HEK293T (cell line): ENCODE measurements around the gene GH1.
A peak's percentile ranks its signal among the peaks of the same experiment; 100 is the strongest.
"Not testable (repeated sequence)": the region's sequence is repeated elsewhere in the genome, so short reads cannot be mapped to it uniquely, and the experiment has no call there.

Experiments used
- CTCF ChIA-PET: fragments of 350-600 bp; formaldehyde crosslinking; extraction: SDS; loops from one replicate; lab custom pipeline; 2021; ENCODE audit warnings: antibody characterized with exemption, inconsistent platforms; lab: Yijun Ruan, JAX
- POLR2A ChIA-PET: fragments of 350-600 bp; formaldehyde crosslinking; extraction: SDS; loops from one replicate; lab custom pipeline; 2020; ENCODE audit warnings: antibody characterized with exemption, inconsistent platforms; lab: Yijun Ruan, JAX
- DNase-seq: peaks from one replicate; pipeline ENCODE4 v3.0.0; 2012; ENCODE audit warnings: mixed read lengths; ENCODE audit errors: extremely low spot score
- L3MBTL2 ChIP-seq: fragments of 450-650 bp; conservative IDR thresholded peaks from 2 replicates; pipeline ENCODE4 v1.6.1; 2016; ENCODE audit warnings: mild to moderate bottlenecking
- ZNF384 ChIP-seq: fragments of 450-650 bp; IDR thresholded peaks from 2 replicates; pipeline ENCODE4 v1.6.1; 2016
- TF ChIP-seq, protein P1 (sequence below): fragments of 450-650 bp; IDR thresholded peaks from 2 replicates; pipeline ENCODE4 v1.6.1; 2016

The GH1 gene

DNA sequence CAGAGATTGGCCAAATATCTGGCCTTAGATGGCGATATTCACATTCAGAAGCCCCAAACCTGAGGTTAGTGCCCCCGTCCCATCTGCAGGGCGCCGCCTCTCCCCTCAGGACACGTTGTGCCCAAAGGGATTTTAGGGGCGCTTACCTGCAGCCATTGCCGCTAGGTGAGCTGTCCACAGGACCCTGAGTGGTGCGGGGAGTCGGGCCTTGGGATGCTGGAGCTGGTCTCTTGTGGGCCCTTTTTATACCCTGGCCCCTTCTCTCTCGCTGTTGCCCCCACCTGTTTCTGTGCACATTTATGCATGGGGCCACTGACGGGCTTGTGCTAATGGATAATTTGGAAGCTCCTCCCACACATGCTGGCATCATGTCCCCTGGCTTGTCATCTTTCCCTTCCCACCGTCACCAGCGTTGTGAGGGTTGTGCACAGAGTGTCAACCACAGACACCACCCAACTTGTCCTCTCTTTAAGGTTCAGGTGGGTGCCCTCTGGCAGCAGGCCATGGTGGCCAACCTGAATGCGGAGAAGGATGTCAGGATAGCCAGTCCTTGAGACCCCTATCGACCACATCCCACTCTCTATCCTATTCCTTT, 7.5 kb downstream of the GH1 start, which contains the start of gene CSHL1:
Gene CSHL1 (minus strand): TSS at position 218 of the 595 bp plus-strand sequence. CDS start 62 bp downstream, at position 156.
- no peak for TF ChIP-seq ZNF384
- ChIA-PET CTCF (interaction anchor here (0.9 to 1.6 kb wide), 6 partner anchors 8 to 223 kb away, joined by 3 to 9 read pairs (median 3); no protein-coding TSS in a partner anchor), POLR2A (no interaction called here)
- no peak for DNase-seq

DNA sequence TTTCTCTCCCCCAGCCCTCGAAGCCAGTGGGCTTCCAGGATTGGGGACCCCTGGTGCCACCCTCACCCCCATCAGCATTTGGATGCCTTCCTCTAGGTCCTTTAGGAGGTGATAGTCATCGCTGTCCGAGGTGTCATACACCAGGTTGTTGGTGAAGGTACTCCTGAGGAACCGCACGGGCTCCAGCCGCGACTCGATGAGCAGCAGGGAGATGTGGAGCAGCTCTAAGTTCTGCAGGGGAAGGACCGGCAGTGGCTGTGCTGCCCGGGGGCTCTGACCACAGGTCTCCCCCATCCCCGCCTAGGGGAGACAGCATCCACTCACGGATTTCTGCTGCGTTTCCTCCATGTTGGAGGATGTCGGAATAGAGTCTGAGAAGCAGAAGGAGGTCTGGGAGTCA, 8.5 kb downstream of the GH1 start:
- ChIA-PET POLR2A (no interaction called here), CTCF (interaction anchor here (0.8 to 1.6 kb wide), 2 partner anchors 9 to 224 kb away, joined by 3 to 8 read pairs; no protein-coding TSS in a partner anchor)
- TF ChIP-seq, protein P1, sequence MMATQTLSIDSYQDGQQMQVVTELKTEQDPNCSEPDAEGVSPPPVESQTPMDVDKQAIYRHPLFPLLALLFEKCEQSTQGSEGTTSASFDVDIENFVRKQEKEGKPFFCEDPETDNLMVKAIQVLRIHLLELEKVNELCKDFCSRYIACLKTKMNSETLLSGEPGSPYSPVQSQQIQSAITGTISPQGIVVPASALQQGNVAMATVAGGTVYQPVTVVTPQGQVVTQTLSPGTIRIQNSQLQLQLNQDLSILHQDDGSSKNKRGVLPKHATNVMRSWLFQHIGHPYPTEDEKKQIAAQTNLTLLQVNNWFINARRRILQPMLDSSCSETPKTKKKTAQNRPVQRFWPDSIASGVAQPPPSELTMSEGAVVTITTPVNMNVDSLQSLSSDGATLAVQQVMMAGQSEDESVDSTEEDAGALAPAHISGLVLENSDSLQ: no peak
- no peak for DNase-seq

DNA sequence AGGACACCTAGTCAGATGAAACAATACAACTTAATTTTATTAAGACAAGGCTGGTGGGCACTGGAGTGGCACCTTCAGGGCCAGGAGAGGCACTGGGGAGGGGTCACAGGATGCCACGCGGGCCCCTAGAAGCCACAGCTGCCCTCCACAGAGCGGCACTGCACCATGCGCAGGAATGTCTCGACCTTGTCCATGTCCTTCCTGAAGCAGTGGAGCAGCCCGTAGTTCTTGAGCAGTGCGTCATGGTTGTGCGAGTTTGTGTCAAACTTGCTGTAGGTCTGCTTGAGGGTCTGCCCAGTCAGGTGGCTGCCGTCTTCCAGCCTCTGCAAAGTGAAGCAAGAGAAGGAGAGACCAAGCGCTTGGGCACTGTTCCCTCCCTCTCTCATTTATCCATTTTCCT, 9.1 kb downstream of the GH1 start:
- POLR2A ChIA-PET, DNase-seq: not testable (repeated sequence)
- CTCF ChIA-PET: interaction anchor here (1.6 kb wide), 1 partner anchor 10 kb away, joined by 8 read pairs; no protein-coding TSS in a partner anchor

DNA sequence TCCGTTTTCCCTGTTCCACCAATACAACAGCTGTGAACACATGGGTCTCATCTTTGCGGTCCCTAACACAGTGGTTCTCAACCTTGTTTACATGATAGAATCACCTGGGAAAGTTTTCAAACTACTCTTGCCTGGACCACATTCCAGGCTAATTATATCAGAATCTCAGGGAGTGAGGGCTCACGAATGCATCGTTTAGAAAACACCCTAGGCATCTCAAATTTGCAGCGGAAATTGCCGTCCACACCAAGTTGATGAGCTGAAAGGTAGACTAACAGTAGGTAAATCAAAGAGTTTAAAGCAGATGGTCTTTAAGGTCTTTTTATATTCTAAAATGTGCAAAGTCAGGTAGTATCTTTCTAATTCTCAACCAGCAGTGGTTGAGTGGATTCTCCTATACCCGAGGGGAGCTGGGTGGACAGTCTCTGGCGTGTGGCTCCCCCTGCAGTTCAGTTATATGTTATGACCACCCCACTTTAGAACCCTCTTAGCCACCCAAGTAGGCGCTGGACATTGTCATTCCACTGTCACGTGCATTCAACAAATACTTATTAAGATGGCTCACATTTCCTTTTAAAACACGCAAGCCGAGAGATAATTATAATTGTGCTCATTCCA, 11.4 kb downstream of the GH1 start:
- not testable (repeated sequence) for DNase-seq
- ChIA-PET POLR2A (interaction anchor here (0.9 kb wide), 1 partner anchor 239 kb away, joined by 3 read pairs; no protein-coding TSS in a partner anchor), CTCF (interaction anchor here (0.6 to 2.2 kb wide), 4 partner anchors 12 to 122 kb away, joined by 5 to 10 read pairs (median 7); no protein-coding TSS in a partner anchor)

DNA sequence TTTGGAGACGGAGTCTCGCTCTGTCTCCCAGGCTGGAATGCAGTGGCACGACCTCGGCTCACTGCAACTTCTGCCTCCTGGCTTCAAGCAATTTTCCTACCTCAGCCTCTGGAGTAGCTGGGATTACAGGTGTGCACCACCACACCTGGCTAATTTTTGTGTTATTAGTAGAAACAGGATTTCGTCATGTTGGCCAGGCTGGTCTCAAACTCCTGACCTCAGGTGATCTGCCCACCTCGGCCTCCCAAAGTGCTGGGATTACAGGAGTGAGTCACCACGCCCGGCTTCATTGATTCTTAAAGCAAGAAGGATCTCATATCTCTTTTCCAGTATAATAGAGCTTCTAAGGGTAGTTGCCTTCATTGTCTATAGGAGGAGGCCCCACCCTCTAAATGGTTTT, 13.8 kb downstream of the GH1 start:
- POLR2A ChIA-PET, DNase-seq: not testable (repeated sequence)
- CTCF ChIA-PET: interaction anchor here (0.7 to 1.2 kb wide), 3 partner anchors 42 to 479 kb away, joined by 3 read pairs; no protein-coding TSS in a partner anchor

DNA sequence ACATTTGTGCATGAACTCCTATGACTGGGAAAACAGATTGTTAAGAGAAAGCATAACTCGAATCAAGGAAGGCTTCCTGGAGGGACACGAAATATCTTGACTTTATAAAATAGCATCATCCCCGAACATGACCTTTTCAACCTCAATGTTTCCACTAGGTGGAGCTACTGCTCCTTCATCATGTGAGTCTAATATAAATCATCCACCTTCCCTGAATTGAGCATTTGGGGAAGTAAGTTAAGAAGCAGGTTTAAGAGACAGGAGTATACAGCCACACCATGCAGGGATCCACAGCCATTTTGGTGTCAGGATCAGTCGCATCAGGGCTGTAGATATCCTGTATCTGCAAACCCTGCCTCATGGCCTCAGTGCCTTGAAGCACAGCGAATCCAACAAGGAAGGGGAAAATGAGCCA, 14.8 kb downstream of the GH1 start:
- CTCF ChIA-PET: interaction anchor here (1.2 kb wide), 1 partner anchor 43 kb away, joined by 3 read pairs; no protein-coding TSS in a partner anchor
- TF ChIP-seq L3MBTL2: 0 out of 2 replicates have a peak, but pooled peaks have one; percentile 17
- DNase-seq, POLR2A ChIA-PET: not testable (repeated sequence)

DNA sequence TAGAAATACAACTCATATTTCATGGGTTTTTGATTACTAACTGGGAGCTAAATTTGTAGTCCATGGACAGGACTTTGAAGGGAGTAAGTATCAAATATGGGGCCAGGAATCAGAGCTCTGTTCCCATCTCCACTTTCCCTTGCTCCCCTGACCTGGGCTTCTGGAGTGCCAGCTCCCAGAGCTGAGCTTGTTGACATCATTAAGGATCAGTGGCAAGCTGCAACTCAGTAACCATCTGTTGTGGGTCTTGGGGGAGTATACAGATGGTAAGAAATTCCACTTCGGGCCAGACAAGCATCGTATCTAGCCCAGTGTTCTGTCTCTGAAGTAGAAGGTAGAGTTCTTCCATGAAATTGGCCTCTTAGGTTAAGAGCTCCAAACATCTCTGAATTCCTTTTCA, 16.7 kb downstream of the GH1 start:
- DNase-seq, POLR2A ChIA-PET: not testable (repeated sequence)
- CTCF ChIA-PET: interaction anchor here (0.6 to 1.2 kb wide), 4 partner anchors 12 to 126 kb away, joined by 3 to 5 read pairs (median 3); no protein-coding TSS in a partner anchor

DNA sequence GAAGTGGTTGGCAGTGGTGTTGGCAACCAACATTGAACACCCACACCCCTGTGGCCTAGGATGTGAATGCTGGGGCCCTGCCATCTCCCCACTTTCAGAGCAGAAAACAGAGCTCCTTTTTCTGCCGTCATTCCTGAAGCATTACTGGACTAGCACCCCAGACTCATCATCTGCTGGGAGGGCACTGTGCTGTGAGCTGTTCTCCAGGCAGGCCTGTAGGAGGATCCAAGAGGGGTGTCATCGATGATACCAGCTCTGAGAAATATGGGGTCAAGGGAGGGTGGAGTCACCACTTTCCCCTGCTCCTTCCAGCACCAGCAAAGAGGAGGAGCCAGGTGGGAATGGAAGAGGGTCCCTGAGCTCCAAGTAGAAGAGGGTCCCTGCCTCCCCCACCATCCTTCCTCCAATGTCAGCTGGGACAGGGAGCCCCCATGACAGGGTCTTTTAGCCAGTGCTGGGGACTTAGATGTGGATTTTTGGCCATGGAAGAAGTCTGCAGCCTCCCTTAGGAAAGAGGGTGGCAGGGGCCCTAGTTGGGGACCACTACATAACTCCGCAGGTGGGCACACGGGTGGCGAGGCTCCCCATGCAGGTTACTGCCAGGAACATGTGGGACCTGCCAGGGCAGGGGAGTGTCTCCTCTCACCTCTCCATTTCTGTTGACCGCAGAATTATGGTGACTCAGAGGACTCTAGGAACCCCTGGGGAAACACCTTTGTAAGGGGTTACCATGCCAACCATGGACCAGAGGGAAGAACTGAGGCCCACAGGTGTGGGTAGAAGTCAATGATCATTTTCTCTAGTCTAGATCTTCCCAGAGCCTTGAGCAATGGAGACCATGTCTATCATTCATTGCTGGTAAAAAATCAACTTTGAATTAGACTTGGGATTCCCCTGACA, 19.5 kb downstream of the GH1 start:
- DNase-seq, POLR2A ChIA-PET: not testable (repeated sequence)
- CTCF ChIA-PET: interaction anchor here (1.1 kb wide), 1 partner anchor 9 kb away, joined by 3 read pairs; no protein-coding TSS in a partner anchor

DNA sequence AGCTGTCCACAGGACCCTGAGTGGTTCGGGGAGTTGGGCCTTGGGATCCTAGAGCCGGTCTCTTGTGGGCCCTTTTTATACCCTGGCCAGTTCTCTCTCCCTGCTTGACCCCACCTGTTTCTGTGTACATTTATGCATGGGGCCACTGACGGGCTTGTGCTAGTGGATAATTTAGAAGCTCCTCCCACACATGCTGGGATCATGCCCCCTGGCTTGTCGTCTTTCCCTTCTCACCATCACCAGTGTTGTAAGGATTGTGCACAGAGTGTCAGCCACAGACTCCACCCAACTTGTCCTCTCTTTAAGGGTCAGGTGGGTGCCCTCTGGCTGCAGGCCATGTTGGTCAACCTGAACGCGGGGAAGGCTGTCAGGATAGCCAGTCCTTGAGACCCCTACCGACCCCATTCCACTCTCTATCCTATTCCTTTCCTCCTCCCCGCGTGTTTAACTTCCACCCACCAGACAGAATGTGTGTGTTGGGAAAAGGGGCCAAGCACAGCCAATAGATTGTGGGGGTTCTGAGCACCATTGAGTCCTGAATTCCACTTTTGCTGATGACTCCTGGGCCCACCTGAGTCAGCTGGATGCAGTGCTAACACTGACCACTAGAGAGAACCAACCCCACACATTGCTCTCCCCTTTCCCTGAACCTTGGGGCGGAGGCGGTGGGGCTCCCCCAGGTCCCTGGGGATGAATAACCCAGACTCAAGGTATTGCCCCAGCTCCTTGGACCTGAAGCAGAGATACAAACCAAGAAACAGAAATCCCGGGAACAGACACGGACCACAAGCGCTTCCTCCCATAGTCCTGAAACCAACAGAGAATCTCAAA, 21.9 kb downstream of the GH1 start, which contains the start of gene CSH1:
Gene CSH1 (minus strand): TSS at position 51 of the 831 bp plus-strand sequence. CDS start 63 bp downstream, outside the sequence.
- POLR2A ChIA-PET, CTCF ChIA-PET, DNase-seq: not testable (repeated sequence)

DNA sequence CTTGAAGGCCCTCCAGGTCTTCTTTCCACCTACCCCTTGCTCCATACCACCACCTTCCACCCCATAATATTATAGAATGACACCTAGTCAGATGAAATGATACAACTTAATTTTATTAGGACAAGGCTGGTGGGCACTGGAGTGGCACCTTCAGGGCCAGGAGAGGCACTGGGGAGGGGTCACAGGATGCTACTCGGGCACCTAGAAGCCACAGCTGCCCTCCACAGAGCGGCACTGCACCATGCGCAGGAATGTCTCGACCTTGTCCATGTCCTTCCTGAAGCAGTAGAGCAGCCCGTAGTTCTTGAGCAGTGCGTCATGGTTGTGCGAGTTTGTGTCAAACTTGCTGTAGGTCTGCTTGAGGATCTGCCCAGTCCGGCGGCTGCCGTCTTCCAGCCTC, 23.8 kb downstream of the GH1 start:
- DNase-seq, CTCF ChIA-PET, POLR2A ChIA-PET: not testable (repeated sequence)

DNA sequence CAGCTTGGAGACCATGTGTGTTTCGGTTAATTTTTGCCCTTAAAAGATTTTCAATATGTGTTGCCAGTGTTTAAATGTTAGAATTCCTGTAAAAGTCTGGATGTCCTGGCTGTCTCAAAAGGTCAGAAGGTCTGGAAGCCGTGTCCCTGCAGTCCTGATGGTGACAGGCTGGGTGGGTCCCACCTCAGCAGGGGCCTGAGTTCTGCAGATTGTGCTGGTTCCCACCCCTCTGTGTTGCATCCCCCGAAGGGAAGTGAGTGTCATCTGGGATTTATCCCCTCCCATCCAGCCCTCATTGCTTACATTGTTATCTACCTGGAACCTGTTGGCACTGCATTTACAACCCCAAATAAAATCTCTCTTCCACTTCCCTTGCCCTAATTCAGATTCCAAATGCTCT, 24.6 kb downstream of the GH1 start:
- DNase-seq, POLR2A ChIA-PET, CTCF ChIA-PET: not testable (repeated sequence)

DNA sequence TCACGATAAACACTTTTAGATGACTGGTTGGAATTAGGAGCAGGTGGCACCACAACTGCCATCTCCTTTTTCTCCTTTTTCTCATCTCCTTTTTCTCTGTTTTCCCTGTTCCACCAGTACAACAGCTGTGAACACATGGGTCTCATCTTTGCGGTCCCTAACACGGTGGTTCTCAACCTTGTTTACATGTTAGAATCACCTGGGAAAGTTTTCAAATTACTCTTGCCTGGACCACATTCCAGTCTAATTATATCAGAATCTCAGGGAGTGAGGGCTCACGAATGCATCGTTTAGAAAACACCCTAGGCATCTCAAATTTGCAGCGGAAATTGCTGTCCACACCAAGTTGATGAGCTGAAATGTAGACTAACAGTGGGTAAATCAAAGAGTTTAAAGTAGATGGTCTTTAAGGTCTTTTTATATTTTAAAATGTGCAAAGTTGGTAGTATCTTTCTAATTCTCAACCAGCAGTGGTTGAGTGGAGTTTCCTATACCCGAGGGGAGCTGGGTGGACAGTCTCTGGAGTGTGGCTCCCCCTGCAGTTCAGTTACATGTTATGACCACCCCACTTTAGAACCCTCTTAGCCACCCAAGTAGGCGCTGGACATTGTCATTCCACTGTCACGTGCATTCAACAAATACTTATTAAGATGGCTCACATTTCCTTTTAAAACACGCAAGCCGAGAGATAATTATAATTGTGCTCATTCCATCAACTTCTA, 26.2 kb downstream of the GH1 start:
- POLR2A ChIA-PET, DNase-seq, CTCF ChIA-PET: not testable (repeated sequence)

DNA sequence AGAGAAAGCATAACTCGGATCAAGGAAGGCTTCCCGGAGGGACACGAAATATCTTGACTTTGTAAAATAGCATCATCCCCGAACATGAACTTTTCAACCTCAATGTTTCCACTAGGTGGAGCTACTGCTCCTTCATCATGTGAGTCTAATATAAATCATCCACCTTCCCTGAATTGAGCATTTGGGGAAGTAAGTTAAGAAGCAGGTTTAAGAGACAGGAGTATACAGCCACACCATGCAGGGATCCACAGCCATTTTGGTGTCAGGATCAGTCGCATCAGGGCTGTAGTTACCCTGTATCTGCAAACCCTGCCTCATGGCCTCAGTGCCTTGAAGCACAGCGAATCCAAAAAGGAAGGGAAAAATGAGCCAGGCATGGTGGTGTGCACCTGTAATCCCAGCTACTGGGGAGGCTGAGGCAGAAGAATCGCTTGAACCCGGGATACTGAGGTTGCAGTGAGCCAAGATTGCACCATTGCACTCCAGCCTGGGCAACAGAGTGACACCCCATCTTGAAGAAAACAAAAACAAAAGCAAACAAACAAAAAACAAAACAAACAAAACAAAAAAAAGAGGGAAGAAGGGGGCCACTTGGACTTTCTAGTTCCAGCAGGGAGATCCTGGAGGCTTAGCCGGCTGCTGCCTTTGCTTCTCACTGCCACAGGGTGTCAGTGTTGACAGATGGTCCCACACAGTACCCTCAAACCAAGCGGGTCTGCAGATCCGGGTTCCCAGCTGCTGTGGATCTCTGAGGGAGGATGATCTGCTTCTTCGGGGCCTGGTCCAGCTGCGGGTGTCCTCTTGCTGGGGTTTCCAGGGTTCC, 29.4 kb downstream of the GH1 start:
- POLR2A ChIA-PET, DNase-seq: not testable (repeated sequence)
- CTCF ChIA-PET: interaction anchor here (0.5 to 2.2 kb wide), 11 partner anchors 9 to 440 kb away, joined by 3 to 9 read pairs (median 3); partner anchors contain the start of genes CSHL1 and GH1

DNA sequence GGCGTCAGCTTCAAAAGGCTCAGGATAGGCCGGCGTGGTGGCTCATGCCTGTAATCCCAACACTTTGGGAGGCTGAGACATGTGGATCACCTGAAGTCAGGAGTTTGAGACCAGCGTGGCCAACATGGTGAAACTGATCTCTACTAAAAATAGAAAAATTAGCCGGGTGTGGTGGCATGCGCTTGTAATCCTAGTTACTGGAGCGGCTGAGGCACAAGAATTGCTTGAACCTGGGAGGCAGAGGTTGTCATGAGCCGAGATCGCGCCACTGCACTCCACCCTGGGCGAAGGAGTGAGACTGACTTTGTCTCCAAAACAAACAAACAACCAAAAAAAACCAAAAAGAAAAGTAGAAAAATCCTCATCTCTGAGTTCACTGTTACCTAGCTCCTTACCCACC, 33.5 kb downstream of the GH1 start:
- CTCF ChIA-PET, POLR2A ChIA-PET, DNase-seq: not testable (repeated sequence)
